Measurements from ENCODE around the gene MTFMT.
"Not testable (repeated sequence)": the region's sequence is repeated elsewhere in the genome, so short reads cannot be mapped to it uniquely, and the experiment has no call there.

Gene MTFMT

DNA sequence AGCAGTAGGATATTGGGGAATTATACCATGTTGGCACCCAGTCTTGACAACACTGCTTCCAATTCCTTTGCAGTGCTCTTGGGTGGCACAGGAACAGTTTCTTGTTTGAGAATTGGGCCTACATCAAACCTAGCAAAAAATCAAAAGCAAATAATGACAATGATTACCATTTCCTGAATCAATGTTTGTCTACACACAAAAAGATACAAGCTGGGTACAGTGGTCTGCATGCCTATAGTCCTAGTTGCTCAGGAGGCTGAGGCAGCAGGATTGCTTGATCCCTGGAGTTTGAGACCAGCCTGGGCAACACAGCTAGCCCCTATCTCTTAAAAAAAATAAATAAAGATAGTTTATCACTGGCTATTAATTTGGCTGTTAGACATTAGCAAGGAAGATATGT is 8.0 kb downstream of the MTFMT start:
- no peak overlapping the region for H3K27ac ChIP-seq (ENCODE audit: insufficient read depth, low read depth, low read length, poor library complexity, severe bottlenecking)
- H3K4me1 ChIP-seq (ENCODE audit: control insufficient read depth, insufficient read depth, low read length) = no peaks in the 10 kb centered on the region
- H3K4me3 ChIP-seq (ENCODE audit: insufficient read depth, low read depth, low read length) = no peak overlapping the region
- peaks cover 13% of the 10 kb centered on the region for H3K36me3 ChIP-seq (ENCODE audit: control insufficient read depth, insufficient read depth, low read length)
- no peaks in the 10 kb centered on the region for H3K9me3 ChIP-seq (ENCODE audit: control insufficient read depth, low read length)
- no peaks in the 10 kb centered on the region for H3K27me3 ChIP-seq (ENCODE audit: control insufficient read depth, insufficient read depth, low read length, poor library complexity, severe bottlenecking)

DNA sequence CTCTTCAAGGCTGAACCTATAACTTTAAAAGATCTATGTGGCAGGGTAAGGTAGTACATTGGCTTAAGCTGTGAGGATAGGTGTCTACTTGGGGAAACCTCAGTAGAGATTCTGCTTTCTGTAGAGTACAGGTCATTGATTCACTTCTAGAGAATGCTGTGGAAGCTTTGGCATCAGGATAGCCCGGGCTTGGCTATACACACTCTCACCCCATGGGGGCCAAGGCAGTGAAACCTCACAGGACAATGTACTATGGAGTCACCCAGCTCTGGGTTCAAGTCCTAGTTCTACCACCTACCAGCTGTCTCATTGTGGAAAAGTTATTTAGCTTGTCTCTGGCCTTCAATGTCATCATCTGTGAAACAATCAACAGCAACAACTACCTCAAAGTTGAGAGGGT is 9.0 kb downstream of the MTFMT start:
- H3K4me3 ChIP-seq (ENCODE audit: insufficient read depth, low read depth, low read length) = no peak overlapping the region
- H3K9me3 ChIP-seq (ENCODE audit: control insufficient read depth, low read length) = no peaks in the 10 kb centered on the region
- no peak overlapping the region for H3K27ac ChIP-seq (ENCODE audit: insufficient read depth, low read depth, low read length, poor library complexity, severe bottlenecking)
- no peaks in the 10 kb centered on the region for H3K27me3 ChIP-seq (ENCODE audit: control insufficient read depth, insufficient read depth, low read length, poor library complexity, severe bottlenecking)
- 83 to 86% methylated on average over 1 of the region's 1 CpG for WGBS, 2 experiments
- H3K4me1 ChIP-seq (ENCODE audit: control insufficient read depth, insufficient read depth, low read length) = no peaks in the 10 kb centered on the region
- H3K36me3 ChIP-seq (ENCODE audit: control insufficient read depth, insufficient read depth, low read length) = peaks cover 10% of the 10 kb centered on the region

DNA sequence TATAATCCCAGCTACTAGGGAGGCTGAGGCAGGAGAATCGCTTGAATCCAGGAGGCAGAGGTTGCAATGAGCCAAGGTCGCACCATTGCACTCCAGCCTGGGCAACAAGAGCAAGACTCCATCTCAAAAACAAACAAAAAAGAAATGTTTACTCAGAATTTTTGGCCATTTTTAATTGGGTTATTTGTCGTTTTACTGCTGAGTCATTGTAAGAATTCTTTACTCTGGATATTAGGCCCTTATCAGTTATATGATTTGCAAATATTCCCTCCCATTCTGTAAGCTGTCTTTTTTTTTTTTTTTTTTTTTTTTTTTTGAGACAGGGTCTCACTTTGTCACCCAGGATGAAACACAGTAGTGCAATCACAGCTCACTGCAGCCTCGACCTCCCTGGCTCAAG is 18.2 kb downstream of the MTFMT start:
- H3K27me3 ChIP-seq (ENCODE audit: control insufficient read depth, insufficient read depth, low read length, poor library complexity, severe bottlenecking); H3K4me3 ChIP-seq (ENCODE audit: insufficient read depth, low read depth, low read length); H3K9me3 ChIP-seq (ENCODE audit: control insufficient read depth, low read length); H3K27ac ChIP-seq (ENCODE audit: insufficient read depth, low read depth, low read length, poor library complexity, severe bottlenecking); H3K4me1 ChIP-seq (ENCODE audit: control insufficient read depth, insufficient read depth, low read length): not testable (repeated sequence)
- 98 to 99% methylated on average over 3 to 4 of the region's 4 CpGs for WGBS, 2 experiments
- H3K36me3 ChIP-seq (ENCODE audit: control insufficient read depth, insufficient read depth, low read length) = peaks cover 22% of the 10 kb centered on the region

DNA sequence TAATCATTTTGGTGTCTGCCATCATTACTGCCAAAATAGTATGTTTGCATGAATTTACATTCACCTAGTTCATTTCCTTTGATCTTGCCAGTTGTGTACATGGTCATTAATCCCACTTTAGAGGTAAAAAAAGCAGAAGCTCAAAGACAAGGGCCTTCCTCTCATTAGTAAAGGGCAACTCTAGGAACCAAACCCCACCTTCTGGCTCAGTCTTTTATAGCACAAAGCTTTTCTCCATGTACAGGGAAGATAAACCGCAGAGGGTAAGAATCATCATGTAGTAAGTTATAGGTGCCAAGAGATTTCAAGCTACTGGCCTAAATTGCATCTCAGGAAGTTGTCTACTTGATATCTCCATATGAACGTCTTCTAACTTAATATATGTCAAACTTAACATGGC is 20.5 kb downstream of the MTFMT start:
- peaks cover 9% of the 10 kb centered on the region for H3K36me3 ChIP-seq (ENCODE audit: control insufficient read depth, insufficient read depth, low read length)
- H3K27ac ChIP-seq (ENCODE audit: insufficient read depth, low read depth, low read length, poor library complexity, severe bottlenecking) = no peak overlapping the region
- H3K9me3 ChIP-seq (ENCODE audit: control insufficient read depth, low read length) = no peaks in the 10 kb centered on the region
- no peak overlapping the region for H3K4me3 ChIP-seq (ENCODE audit: insufficient read depth, low read depth, low read length)
- 87 to 98% methylated on average over 2 of the region's 2 CpGs for WGBS, 2 experiments
- H3K4me1 ChIP-seq (ENCODE audit: control insufficient read depth, insufficient read depth, low read length) = no peaks in the 10 kb centered on the region
- no peaks in the 10 kb centered on the region for H3K27me3 ChIP-seq (ENCODE audit: control insufficient read depth, insufficient read depth, low read length, poor library complexity, severe bottlenecking)

DNA sequence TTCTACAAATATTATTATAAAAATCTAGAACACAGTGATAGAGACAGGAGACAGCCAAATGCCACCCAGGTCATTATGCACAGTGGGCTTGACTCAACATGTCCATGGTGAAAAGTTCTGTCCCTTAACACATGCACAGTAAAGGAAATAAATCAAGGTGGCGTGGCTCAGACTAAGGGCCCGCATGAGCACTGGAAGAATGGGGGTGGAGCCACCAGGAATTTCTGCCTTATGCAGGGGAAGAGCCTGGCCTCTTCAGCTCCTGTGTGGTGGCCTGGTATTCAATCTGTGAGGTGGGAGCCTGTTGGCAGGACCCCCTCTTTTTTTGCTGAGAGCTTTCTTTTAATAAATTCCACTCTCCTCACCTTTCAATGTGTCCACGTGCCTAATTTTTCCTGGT is 22.6 kb downstream of the MTFMT start:
- H3K4me1 ChIP-seq (ENCODE audit: control insufficient read depth, insufficient read depth, low read length) = no peaks in the 10 kb centered on the region
- H3K36me3 ChIP-seq (ENCODE audit: control insufficient read depth, insufficient read depth, low read length) = no peaks in the 10 kb centered on the region
- H3K27ac ChIP-seq (ENCODE audit: insufficient read depth, low read depth, low read length, poor library complexity, severe bottlenecking) = no peak overlapping the region
- no peaks in the 10 kb centered on the region for H3K27me3 ChIP-seq (ENCODE audit: control insufficient read depth, insufficient read depth, low read length, poor library complexity, severe bottlenecking)
- 91 to 95% methylated on average over 3 of the region's 3 CpGs for WGBS, 2 experiments
- no peak overlapping the region for H3K4me3 ChIP-seq (ENCODE audit: insufficient read depth, low read depth, low read length)
- no peaks in the 10 kb centered on the region for H3K9me3 ChIP-seq (ENCODE audit: control insufficient read depth, low read length)

DNA sequence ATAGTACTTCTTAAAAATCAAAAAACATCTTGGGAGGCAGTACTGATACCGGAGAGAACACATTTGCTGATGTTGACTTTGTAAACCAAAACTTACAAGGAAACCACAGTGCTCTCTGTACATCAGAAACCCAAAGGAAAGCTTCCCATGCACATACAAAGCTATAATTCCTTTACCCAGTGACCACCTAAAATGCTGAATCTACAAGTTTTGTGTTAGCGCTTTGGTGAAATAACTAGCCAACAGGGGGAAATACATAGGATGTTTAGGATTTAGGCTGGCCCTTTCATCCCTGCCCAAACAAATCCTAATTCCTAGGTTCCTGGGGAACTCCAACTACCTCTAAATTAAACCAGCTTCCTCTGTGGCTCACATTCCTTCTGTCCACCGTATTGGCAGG is 24.4 kb downstream of the MTFMT start:
- Histone ChIP-seq H3K27me3 (ENCODE audit: control insufficient read depth, insufficient read depth, low read length, poor library complexity, severe bottlenecking) (no peaks in the 10 kb centered on the region), H3K9me3 (ENCODE audit: control insufficient read depth, low read length) (no peaks in the 10 kb centered on the region), H3K4me1 (ENCODE audit: control insufficient read depth, insufficient read depth, low read length) (no peaks in the 10 kb centered on the region), H3K36me3 (ENCODE audit: control insufficient read depth, insufficient read depth, low read length) (no peaks in the 10 kb centered on the region), H3K4me3 (ENCODE audit: insufficient read depth, low read depth, low read length) (no peak overlapping the region), H3K27ac (ENCODE audit: insufficient read depth, low read depth, low read length, poor library complexity, severe bottlenecking) (no peak overlapping the region)
- WGBS, 2 experiments = 92 to 97% methylated on average over 3 of the region's 3 CpGs

DNA sequence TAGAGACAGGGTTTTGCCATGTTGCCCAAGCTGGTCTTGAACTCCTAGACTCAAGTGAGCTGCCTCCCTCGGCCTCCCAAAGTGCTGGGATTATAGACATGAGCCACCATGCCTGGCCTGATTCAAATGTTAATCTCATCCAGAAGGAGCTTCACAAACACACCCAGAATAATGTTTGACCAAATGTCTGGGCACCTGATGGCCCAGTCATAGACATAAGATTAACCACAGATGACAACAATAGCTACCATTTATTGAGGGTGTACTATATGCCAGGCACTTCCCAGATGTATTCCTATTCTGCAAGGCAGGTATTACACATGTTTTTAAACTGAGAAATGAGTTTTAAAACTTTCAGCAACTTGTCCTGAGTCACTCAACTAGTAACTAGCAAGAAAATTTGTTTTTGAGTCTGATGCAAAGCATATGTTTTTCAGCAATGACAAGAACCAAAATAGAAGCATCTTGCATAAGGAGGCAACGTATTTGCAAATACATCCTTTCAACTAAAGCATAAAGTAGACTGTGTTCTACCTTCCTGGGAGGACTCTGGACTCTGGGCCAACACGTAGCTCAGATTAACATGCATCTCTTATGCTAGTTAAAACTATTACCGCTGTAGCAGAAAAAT is 31.6 kb downstream of the MTFMT start:
- H3K27ac ChIP-seq (ENCODE audit: insufficient read depth, low read depth, low read length, poor library complexity, severe bottlenecking) = no peak overlapping the region
- H3K9me3 ChIP-seq (ENCODE audit: control insufficient read depth, low read length) = no peaks in the 10 kb centered on the region
- no peaks in the 10 kb centered on the region for H3K36me3 ChIP-seq (ENCODE audit: control insufficient read depth, insufficient read depth, low read length)
- no peak overlapping the region for H3K4me3 ChIP-seq (ENCODE audit: insufficient read depth, low read depth, low read length)
- WGBS, 2 experiments = 91 to 95% methylated on average over 4 of the region's 4 CpGs
- H3K27me3 ChIP-seq (ENCODE audit: control insufficient read depth, insufficient read depth, low read length, poor library complexity, severe bottlenecking) = no peaks in the 10 kb centered on the region
- H3K4me1 ChIP-seq (ENCODE audit: control insufficient read depth, insufficient read depth, low read length) = no peaks in the 10 kb centered on the region

DNA sequence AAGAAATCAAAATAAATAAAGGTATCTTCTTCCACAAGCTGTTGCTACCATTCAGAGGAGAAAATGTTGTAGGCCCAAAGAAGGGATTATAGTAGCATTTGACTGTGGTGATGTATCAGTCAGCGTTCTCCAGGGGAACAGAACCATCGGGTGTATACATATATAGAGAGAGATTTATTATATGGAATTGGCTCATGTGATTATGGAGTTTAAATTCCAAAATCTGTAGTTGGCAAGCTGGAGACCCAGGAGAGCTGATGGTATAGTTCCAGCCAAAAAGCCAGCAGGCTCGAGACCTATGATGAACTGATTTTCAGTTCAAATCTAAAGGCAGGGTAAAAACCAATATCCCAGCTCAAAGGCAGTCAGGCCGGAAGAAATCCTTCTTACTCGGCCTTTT is 32.4 kb downstream of the MTFMT start:
- 90 to 91% methylated on average over 5 of the region's 5 CpGs for WGBS, 2 experiments

DNA sequence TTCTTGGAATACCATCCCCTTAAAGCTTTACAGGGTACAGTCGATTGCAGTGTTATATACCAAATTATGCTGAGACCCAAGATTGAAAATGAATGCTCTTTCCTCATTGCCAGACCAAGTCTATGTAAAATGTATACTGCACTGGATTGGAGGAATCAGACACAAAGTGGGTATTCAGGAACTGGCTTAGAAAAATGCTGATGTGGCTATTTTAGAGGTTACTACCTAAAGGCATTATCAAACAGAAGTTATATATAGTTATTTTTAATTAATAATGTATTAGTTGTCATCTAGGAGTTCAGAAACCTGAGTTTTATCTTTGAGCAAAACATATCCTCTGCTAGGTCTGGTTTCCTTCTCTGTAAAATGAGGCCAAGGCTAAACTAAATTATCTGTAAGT is 36.1 kb downstream of the MTFMT start:
- Histone ChIP-seq H3K4me3 (ENCODE audit: insufficient read depth, low read depth, low read length) (no peak overlapping the region), H3K36me3 (ENCODE audit: control insufficient read depth, insufficient read depth, low read length) (no peaks in the 10 kb centered on the region), H3K9me3 (ENCODE audit: control insufficient read depth, low read length) (no peaks in the 10 kb centered on the region), H3K27me3 (ENCODE audit: control insufficient read depth, insufficient read depth, low read length, poor library complexity, severe bottlenecking) (no peaks in the 10 kb centered on the region), H3K4me1 (ENCODE audit: control insufficient read depth, insufficient read depth, low read length) (peaks cover 6% of the 10 kb centered on the region), H3K27ac (ENCODE audit: insufficient read depth, low read depth, low read length, poor library complexity, severe bottlenecking) (no peak overlapping the region)
- WGBS, 2 experiments = 89 to 92% methylated on average over 1 of the region's 1 CpG

More for the DNA sequence above, 32.4 kb downstream of the MTFMT start:
- Histone ChIP-seq H3K27me3 (ENCODE audit: control insufficient read depth, insufficient read depth, low read length, poor library complexity, severe bottlenecking) (no peaks in the 10 kb centered on the region), H3K4me3 (ENCODE audit: insufficient read depth, low read depth, low read length) (no peak overlapping the region), H3K27ac (ENCODE audit: insufficient read depth, low read depth, low read length, poor library complexity, severe bottlenecking) (no peak overlapping the region), H3K36me3 (ENCODE audit: control insufficient read depth, insufficient read depth, low read length) (no peaks in the 10 kb centered on the region), H3K4me1 (ENCODE audit: control insufficient read depth, insufficient read depth, low read length) (no peaks in the 10 kb centered on the region), H3K9me3 (ENCODE audit: control insufficient read depth, low read length) (no peaks in the 10 kb centered on the region)

DNA sequence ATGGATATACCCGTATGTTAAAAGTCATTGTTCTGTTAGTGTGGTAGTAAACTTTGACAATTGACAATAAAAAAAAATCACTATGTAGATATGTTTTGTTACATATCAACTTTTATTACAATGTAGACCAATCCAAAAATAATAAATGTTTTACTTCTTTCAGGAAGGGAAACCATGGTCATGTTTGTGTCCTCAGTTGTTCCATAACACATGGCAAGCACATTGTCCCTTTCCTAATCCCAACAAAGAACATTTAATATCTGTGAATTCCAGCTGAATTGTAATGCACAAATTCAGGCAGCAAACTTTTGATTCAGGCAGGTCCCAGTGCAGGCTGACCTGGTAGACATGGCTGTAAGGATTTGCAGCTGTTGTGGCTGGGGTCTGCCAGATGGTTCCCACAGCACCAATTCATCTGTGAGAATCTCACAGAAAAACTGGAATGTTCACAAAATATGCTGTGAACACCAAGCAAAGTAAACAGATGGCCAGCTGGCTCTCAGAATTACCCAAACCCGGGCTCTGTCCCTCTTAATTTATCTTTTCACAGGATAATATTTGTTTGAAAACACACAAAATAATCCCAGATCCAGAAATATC is 37.8 kb downstream of the MTFMT start:
- Histone ChIP-seq H3K4me3 (ENCODE audit: insufficient read depth, low read depth, low read length) (no peak overlapping the region), H3K36me3 (ENCODE audit: control insufficient read depth, insufficient read depth, low read length) (no peaks in the 10 kb centered on the region), H3K9me3 (ENCODE audit: control insufficient read depth, low read length) (no peaks in the 10 kb centered on the region), H3K27ac (ENCODE audit: insufficient read depth, low read depth, low read length, poor library complexity, severe bottlenecking) (no peak overlapping the region), H3K4me1 (ENCODE audit: control insufficient read depth, insufficient read depth, low read length) (peaks cover 6% of the 10 kb centered on the region), H3K27me3 (ENCODE audit: control insufficient read depth, insufficient read depth, low read length, poor library complexity, severe bottlenecking) (no peaks in the 10 kb centered on the region)
- 83 to 93% methylated on average over 1 of the region's 2 CpGs for WGBS, 2 experiments

DNA sequence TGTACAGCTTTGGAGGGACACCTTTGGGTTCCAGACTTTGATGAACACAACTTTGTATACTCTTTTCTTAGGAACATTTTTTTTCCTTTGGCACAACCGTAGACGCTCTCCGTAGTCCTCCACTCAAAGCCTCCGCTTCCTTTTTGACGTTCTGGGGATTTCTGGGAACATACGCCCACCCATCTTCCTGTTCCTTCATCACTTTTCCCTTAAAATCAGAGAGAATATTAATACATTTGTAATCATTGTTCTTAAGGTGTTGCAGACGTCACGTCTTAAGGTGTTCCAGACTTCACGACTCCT is 39.3 kb downstream of the MTFMT start:
- H3K36me3 ChIP-seq (ENCODE audit: control insufficient read depth, insufficient read depth, low read length) = no peaks in the 10 kb centered on the region
- H3K4me1 ChIP-seq (ENCODE audit: control insufficient read depth, insufficient read depth, low read length) = peaks cover 6% of the 10 kb centered on the region
- no peaks in the 10 kb centered on the region for H3K27me3 ChIP-seq (ENCODE audit: control insufficient read depth, insufficient read depth, low read length, poor library complexity, severe bottlenecking)
- peak overlapping the region; percentile 67 for H3K4me3 ChIP-seq (ENCODE audit: insufficient read depth, low read depth, low read length)
- peak overlapping the region; percentile 22 for H3K27ac ChIP-seq (ENCODE audit: insufficient read depth, low read depth, low read length, poor library complexity, severe bottlenecking)
- no peaks in the 10 kb centered on the region for H3K9me3 ChIP-seq (ENCODE audit: control insufficient read depth, low read length)
- 5 to 7% methylated on average over 6 to 8 of the region's 9 CpGs for WGBS, 2 experiments

All from ectodermal cell (in vitro differentiated cells).